ENCODE results near the gene LARGE1. TPM values are rescaled to one million over a fixed set of nuclear protein-coding genes. Genes with fewer than 3 reads are reported as not detected.

LARGE1 gene
- total and polyA plus RNA-seq, 2 of the 13 experiments (the other 11 are each of a cell fraction or from before 2014, with no cell fraction given): 8.4 to 11.0 TPM

- TF ChIP-seq ZNF740 (CRISPR knock-in tag; IDR thresholded peaks at IDR 0.05) (no peak), POGZ (CRISPR knock-in tag; IDR thresholded peaks at IDR 0.05) (0 out of 2 replicates have a peak, but pooled peaks have one; percentile 32), KLF13 (CRISPR knock-in tag; IDR thresholded peaks at IDR 0.05) (no peak), ZBTB10 (CRISPR knock-in tag; IDR thresholded peaks at IDR 0.05; ENCODE audit: borderline replicate concordance) (peak; percentile 34; the same call in 1 of the 2 replicates), CSRNP1 (CRISPR knock-in tag; IDR thresholded peaks at IDR 0.05) (no peak), ATF1 (CRISPR knock-in tag; IDR thresholded peaks at IDR 0.05) (no peak), SUZ12 (IDR thresholded peaks at IDR 0.05; ENCODE audit: low read depth, low read length) (no peak), ZNF180 (CRISPR knock-in tag; IDR thresholded peaks at IDR 0.05; ENCODE audit: borderline replicate concordance, low read depth) (no peak), HOXA3 (CRISPR knock-in tag; IDR thresholded peaks at IDR 0.05) (peak; percentile 64), TEAD3 (CRISPR knock-in tag; optimal IDR thresholded peaks at IDR 0.05; ENCODE audit: borderline replicate concordance) (peak; percentile 74), MED1 (CRISPR knock-in tag; IDR thresholded peaks at IDR 0.05) (peak; percentile 72), ZFY (CRISPR knock-in tag; IDR thresholded peaks at IDR 0.05) (peak; percentile 39), REPIN1 (CRISPR knock-in tag; IDR thresholded peaks at IDR 0.05; ENCODE audit: borderline replicate concordance, low read depth) (no peak), MXI1 (IDR thresholded peaks at IDR 0.05; ENCODE audit: borderline replicate concordance, low read depth, low read length) (peak; percentile 34; the same call in 1 of the 3 replicates), TCF7 (IDR thresholded peaks at IDR 0.05; ENCODE audit: low read depth) (peak; percentile 24; the same call in 1 of the 2 replicates), ZSCAN20 (CRISPR knock-in tag; IDR thresholded peaks at IDR 0.05; ENCODE audit: borderline replicate concordance) (no peak), ZNF530 (CRISPR knock-in tag; IDR thresholded peaks at IDR 0.05; ENCODE audit: low read depth) (no peak), HDAC1 (CRISPR knock-in tag; IDR thresholded peaks at IDR 0.05) (no peak), RXRB (CRISPR knock-in tag; IDR thresholded peaks at IDR 0.05; ENCODE audit: borderline replicate concordance) (peak; percentile 55; the same call in 1 of the 2 replicates), HOMEZ (CRISPR knock-in tag; IDR thresholded peaks at IDR 0.05; ENCODE audit: low read depth) (peak; percentile 56; the same call in 1 of the 2 replicates), ZNF280D (CRISPR knock-in tag; IDR thresholded peaks at IDR 0.05) (no peak)
Observed at GRCh38 chr22:33272180-33272579, 648.1 kb downstream of the LARGE1 start (continued).
